GM19025 (cell line): Measurements from ENCODE around the gene LAMTOR2.

ENCODE experiments used
- ATAC-seq: cut with Tn5 transposase; IDR thresholded peaks from one replicate; pipeline ENCODE4 v1.9.1; 2021; ENCODE audit warnings: mild to moderate bottlenecking, low read depth, moderate library complexity; ENCODE audit not compliant: unreplicated experiment

LAMTOR2 gene

DNA sequence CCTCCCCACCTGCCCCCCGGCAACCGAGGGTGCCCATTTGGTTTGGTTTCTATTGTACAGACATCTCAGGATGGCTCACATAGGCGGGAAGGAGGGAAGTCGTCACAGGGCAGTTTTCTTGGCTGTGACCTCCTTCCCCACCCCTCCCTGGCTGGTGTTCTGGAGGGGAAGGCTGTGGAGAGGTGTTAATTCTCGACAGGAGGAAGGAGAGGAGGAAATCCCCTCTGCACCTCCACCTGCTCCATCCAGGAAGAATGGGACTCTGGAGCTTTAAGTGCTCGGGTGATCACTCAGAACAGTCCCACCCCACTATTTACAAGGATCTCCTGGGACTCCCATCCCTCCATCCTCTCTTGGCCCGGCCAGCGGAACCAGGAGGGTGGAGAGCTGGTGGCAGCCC is 20.1 kb downstream of the LAMTOR2 start:
- no peak for ATAC-seq

DNA sequence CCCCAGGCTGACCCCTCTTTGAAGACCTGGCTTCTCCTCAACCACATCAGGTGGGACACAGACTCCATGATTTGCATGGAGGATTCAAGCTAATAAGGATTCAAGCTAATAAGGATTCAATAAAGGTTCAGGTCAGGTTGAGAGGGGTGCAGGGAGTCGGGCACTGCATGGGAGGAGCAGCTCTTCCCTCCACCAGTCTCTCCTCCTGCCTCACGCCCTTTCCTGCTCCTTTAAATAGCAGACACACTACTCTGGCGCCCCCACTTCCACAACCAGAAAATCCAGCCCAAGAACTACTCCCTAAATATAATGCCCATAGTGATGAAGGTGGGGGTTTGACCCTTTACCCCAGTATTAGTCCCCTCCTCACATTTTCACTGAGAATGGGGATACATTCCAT is 20.6 kb downstream of the LAMTOR2 start:
- no peak for ATAC-seq

DNA sequence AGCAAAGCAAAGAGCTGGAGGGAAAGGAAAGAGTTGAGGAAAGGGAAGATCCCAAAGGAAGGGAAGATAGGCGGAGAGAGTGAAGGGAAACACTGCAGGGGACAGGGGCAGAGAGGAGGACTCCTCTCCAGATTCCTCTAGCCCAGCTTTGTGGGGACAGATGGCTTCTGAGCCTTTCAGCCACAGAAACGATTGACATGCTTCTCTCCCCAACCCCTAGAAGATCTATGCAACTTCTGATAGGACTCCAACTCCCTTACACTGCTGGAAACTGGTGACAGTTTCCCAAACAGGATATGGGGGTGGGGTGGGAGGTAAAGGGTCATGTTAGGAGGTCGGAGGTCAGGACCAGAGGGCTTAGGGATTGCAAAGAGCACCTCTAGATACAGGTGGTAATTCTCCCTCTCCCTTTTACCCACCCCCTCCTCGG is 21.2 kb downstream of the LAMTOR2 start:
- ATAC-seq: no peak

DNA sequence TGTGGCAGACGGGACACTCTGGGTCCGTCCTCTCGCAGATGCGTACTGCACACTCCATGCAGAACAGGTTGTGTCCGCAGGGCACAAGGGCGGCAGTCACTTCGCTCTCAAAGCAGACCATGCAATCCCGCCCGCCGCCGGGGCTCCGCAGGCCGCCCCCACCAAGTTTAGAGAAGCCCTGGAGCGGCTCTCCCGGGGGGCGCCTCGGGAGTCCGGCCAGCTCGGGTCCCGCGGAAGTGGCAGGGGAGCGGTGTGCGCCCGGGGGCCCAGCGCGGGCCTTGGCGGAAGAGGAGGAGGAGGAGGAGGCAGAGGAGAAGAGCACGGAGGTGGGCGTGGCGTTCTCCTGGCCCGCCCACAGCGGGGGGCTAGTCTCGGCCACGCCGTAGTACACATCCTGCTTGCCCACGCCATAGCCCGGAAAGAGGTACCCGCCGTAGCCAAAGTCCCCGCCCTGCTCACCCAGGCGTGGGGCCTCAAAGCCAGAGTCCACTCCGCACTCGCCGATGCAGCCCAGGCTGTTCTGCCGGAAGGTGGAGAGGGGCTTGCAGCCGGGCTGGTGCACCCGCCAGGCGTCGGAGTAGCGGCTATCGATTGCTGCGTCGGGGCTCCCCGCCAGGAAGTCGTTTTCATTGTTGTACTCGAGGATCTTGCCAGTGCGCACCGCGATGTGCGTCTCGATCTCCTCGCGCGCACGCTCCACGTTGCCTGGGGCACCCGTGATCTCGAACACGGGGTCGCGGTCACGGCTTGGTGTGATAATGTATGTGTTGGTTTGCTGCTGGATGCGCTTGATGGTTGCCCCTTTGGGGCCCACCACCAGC is 22.2 kb downstream of the LAMTOR2 start:
- ATAC-seq: peak; percentile 57

DNA sequence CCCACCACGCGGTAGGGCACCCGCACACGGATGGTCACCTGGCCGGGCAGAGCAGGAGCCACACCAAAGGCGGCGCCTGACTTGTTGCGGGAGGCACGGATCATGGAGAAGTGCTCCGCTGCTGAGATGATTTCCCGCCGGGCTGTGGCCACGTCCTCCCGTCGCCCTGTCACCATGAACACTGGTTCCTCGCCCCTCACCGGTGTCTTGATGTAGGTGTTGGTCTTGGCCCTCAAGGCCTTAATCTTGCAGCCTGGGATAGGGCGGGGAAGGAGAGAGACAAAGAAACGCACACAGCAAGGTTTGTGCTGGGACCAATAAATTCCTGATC is 22.8 kb downstream of the LAMTOR2 start:
- no peak for ATAC-seq

DNA sequence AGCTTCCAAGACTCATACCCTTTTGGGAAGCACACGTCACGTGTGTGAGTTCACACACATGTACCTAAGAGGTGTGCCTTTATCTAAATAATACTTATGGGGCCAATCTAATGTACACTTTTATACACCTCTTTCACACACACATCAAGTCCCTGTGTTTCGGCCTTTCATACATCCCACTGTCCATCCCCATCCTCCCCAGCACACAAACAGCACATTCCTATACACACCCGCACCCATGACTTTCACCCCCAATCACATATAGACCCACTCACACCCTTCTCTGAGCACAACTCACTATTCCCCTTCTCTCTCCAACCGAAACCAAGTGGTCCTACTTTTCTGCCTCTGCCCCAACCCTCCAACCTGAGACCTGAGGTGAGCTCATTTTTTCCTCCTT is 24.1 kb downstream of the LAMTOR2 start:
- ATAC-seq: no peak

DNA sequence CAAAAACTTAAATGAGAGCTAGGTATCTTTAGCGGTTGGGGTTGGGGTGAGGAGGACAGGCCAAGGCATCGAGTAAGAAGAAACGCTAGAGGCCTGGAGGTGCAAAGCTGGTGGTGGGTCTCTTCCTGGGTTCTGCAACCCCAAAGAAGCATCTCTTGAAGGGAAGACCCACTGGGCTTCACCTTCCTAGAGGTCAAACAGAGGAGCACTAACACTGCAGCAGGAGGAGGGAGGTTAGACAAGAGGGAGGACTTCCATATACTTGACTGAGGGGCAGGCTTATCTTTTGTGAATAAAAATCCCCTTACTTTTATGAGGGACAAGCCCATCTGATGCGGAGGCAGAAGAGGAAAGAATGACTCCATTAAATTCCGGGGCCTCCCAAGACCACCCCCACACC is 25.2 kb downstream of the LAMTOR2 start:
- ATAC-seq: no peak

DNA sequence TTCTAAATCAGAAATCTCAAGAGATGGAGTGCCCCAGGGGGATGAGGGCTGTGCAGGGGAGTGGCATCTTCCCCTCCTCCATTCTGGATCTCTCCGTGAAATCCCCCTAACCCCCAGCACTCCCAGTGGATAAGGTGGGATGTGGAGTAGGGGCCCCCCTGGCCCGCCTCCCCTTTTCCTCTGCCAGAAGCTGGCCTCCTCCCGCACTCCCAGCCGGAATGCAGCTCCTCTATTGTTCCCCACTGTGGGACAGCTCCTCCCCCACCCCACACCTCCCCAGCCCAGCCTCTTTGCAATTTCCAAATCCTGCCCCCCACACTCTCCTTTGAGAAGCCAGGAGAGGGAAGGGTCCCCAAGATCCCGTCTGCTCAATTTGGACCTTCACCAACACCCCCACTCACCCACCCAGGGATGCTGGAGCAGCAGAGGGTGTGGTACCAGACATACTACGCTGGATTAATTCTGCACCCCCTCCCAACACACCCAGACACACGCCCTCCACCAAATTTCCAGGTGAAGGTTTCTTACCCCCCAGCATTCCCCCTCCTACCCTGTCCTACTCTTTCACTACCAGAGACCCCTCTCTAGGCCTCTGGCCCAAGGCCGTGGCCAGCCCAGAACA is 25.8 kb downstream of the LAMTOR2 start:
- no peak for ATAC-seq

DNA sequence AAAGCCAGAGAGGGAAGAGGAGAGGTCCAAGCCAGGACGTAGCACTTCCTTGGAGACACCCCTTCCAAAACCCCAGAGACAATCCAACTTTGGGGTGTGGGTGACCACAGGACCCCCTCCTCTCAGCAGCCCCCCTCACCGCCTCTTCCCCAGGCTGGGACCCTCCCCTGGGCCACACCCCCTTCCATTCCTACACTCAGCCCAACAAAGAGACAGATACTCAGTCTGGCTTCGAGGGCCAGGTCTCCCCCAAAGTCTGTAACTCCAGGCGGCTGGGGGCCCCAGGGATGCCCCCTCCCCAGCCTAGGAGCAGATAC is 26.2 kb downstream of the LAMTOR2 start:
- ATAC-seq: no peak

DNA sequence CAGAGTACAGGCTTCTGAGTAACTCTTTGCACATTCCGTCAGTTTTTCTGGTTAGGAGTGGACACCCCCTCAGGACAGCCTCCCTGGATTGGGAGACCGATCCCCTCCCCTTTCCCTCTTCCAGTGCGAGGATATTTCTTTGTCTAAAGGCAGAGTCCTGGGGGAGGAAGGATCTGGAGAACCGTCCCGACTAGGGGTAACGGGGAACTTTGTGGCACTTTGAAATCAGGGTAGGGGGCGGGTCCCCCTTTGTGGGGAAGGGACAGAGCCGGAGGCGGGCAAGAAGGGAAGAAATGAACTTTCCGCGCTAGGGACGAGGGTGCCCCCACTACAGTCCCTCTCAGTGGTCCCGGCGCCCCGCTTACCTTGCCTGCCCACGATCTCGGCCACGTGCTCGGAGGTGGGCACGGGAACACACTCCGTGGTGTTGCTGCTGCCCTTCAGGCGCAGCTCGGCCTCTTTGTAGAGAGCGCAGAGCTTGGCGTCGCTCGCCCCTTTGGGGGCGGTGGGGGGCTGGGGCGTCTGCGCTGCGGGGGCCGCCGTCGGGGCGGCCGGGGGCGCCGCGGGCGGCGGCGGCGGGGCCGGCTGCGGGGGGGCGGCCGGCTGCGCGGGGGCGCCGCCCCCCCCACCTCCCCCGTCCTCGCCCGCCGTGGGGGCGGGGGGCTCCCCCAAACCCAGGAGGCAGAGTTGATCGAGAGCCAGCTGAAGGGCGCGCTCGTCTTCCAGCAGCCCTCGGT is 26.8 kb downstream of the LAMTOR2 start:
- ATAC-seq: no peak

DNA sequence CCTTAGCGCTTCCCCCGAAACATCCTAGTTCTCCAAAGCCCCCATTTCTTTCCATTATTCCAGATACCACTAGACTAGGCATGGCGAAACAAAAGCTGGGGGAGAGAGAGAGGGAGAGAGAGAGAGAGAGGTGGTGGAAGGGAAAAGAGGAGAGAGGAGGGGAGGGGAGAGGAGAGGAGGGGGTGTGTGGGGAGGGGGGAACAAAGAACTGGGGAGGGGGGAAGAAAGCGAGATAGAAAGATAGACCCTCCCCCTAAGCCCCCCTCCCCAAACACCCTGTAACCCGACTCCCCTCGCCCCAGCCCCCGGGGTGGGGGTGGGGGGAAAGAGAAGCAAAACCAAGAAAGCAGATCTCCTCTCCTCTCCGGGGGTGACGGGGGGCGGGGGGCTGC is 27.3 kb downstream of the LAMTOR2 start:
- no peak for ATAC-seq

DNA sequence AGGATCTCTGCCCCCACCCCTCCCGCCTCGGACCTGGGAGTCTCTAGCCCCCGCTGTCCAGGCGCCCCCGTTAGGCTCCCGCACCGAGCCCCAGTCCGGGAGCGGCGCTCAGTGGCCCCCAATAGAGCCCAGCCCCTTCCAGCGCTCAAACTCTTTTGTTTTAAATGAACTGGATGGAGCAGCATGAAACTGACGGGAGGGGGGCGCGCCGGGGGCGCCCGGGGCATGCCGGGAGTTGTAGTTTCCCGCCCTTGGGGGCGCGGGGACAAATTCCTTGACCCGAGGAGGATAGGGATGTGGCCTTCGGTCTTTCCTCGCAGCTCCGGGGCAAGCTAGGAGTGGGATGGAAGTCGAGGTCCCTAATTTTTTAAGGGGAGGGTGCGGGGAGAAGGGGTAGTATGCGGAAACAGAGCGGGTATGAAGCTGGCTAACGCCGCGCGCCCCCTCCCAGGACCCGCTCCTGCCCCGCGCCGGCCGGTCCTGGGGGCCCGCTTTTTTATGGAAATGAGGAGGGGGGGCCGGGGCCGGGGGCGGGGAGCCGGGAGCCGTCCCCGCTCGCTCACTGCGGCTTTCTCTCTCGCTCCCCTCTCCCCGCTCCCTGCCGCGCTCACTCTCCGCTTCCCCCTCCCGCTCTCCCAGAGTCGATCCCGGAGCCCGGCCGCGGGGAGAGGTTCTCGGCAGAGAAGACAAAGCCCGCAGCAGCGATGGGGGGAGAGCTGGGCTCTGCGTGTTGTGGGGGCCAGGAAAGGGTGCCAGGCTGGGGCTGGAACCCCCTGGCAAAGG is 27.9 kb downstream of the LAMTOR2 start, which contains the start of gene MEX3A:
TSS of gene MEX3A (minus strand) at position 157 of the 783 bp plus-strand sequence. CDS start 467 bp downstream, outside the sequence.
- no peak for ATAC-seq

DNA sequence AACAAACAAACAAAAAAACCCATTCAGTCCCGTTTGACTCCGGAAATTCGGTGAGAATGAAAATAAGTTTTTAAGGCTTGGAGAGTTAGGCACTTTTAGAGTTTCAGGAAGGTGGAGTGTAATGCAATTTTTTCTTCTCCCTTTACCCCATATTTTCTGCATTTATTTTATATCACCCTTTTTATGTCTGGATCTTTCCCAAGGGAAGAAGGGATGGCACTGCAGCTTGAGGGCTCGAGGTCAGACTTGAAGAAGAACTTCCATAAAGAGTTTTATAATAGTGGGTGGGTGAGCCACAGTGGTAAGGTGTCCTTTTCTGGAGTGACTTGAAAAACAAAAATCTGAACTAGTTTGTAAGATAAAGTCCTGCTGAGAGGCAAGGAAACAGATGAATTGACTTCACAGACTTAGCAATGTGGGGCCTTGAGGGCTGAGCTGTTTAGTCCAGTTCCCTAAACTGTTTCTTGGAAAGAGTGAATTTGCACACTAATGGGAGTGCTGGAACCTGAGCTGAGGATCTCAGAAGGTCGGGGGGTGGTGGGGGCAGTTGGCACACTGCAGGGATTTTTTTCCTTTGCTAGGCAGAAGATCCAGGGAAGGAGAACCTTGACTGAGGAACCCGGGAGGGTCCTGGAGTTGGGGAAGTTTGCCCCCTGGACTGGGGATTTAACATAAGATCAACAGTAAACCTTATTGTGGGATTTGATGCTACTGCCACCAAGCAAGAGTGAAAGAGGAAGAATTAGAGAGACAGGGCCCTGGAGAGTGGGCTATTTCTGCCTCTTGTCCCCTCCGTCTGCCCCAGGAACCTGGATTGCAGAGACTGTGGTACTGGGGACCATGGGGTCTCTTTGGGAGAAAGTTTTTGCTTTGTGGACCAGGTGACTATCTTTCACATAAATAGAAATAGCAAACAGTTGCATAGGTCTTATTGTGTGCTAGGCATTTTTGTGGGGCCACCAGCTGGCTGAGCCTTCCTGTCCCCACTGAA is 29.5 kb downstream of the LAMTOR2 start:
- no peak for ATAC-seq

DNA sequence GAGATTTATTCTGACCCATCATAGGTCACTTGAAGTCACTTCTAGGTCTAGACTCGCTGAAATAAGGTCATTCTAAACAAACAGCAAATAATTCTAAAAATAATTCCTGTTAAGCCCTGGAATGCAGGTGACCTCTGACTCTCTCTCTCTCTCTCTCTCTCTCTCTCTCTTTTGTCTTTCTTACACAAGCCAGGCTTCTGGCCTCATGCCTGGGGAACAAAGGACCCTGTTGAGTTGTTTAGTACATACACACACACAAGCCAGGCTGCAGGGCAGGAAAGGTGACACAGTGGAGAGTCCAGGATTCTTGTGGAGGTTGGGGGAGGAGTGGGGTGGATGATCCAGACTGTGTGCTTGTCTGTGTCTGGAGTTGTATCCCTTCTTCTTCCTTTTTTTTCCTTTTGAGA is 31.7 kb downstream of the LAMTOR2 start:
- no peak for ATAC-seq

DNA sequence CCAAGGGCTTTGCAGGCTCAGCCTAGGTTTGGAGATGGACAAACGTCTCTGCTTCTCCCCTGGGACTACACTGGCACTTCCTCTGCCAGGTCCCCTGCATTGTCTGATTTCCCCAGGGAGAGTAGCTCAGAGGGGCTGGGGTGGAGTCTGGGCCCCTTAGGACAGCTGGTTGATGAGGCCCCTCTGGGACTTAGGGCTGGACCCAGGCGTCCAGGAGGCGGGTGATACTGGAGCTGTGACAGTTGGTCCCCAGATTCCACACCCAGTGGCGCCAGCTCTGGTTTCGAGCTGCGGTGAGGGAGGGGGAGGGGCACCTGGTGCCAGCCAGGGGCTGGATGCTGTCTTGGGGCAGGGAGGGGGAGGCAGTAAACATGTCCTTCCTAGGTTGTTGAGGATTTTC is 35.1 kb downstream of the LAMTOR2 start:
- ATAC-seq: no peak

DNA sequence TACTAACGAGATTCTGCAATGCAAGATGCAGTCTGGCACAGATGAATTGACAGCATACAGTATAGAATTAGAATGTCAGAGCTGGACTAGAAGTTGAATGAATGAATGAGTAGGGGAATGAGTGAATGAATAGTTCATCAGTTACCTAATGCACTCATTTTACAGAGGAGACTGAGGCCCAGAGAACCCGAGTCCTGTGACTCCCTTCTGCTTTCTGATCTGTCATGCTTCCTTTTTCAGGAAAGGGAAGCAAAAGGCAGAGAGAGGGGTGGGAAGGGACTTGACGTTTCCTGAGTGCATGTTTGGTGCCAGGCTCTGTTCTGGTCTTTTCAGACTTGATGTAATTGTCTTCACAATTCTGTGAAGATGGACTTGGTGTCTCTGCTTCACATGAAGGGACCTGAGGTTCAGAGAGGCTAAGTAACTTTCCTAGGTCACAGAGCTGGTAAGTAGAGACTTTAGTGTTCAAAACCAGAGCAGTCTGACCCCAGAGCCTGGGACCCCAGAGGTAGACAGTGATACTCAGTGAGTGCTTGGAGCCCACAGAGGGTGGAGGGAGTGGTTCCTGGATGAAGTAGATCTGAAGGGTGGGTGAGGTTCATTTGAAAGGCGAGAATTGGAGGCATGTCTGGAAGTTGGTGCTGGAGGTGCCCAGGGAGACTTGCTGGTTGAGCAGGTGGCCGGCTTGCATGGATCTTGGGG is 35.7 kb downstream of the LAMTOR2 start:
- ATAC-seq: no peak

DNA sequence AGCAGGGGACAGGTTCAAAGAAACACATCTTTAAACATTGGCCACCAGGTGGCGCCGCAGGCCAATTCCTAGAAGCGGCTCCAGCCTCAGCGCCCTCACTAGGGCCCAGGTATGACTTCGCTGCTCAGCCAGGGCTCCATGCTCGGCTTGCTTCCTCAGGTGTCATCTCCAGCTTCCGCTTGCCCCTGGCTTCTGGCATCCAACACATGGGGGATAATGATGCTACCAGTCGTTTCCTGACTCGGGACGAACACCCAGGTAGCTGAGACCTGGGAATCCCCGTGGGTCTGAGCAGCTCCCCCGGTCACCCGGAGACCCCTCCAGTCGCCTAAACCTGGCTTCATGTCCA is 36.2 kb downstream of the LAMTOR2 start:
- ATAC-seq: no peak

DNA sequence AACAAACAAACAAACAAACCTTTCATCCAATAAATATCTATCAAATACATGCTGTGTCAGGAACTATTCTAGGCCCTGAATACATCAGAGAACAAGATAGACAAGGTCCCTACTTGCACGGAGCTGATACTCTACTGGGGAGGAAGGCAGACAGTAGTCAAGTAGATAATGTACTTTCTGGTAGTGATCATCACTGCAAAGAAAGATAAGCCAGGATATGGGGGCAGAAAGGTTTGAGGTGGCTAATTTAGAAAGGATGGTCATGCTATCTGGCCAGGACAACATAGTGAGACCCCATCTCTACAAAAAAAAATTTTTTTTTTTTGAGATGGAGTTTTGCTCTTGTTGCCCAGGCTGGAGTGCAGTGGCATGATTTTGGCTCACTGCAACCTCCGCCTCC is 37.0 kb downstream of the LAMTOR2 start:
- no peak for ATAC-seq

DNA sequence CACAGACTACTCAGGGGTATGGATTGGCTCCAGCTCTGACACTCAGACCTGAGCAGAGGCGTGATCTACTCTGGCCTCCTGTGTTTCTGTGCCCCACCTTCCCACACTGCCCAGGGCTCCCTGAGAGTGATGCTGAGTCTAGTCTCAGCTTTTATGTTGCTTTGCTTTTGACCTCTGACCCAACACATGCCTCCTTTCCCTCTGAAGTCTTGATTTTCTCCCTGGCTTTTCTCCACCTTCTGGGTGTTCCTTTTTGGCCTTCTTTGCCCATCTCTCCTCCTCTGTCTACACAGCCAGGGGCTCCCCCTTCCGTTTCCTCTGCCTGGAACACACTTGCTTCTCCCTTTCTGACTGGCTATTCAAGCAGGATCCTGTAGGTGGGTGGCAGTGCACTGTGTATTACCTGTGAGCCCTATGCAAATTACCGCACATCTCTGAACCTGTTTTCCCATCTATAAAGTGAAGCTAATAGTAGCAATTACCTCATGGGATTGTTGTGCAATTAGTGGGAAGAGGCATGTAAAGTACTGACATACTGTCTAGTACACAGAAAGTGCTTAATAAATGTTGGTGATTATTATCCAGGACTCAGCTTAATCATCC is 41.4 kb downstream of the LAMTOR2 start:
- no peak for ATAC-seq
